ENCODE results near the gene PTPRD.

Gene PTPRD

GRCh38 chr9:9718691-9719090, 894.1 kb downstream of the PTPRD start:
- no peak for TF ChIP-seq REST (IDR thresholded peaks at IDR 0.05; ENCODE audit: insufficient read depth in 1 of 2, low read depth in 2 of 2, low read length in 2 of 2)
- TF ChIP-seq POLR2AphosphoS5 (IDR thresholded peaks at IDR 0.05; ENCODE audit: low read depth, low read length): no peak
- no peak for TF ChIP-seq TAF1 (IDR thresholded peaks at IDR 0.05; ENCODE audit: borderline replicate concordance, insufficient read depth, low read length)
- TF ChIP-seq FOXP2 (optimal IDR thresholded peaks at IDR 0.05; ENCODE audit: borderline replicate concordance, extremely low read depth, extremely low read length, insufficient read depth): no peak
- TF ChIP-seq SIN3A (IDR thresholded peaks at IDR 0.05; ENCODE audit: borderline replicate concordance, insufficient read depth, low read length): no peak

- no peak for TF ChIP-seq TAF1 (IDR thresholded peaks at IDR 0.05; ENCODE audit: borderline replicate concordance, insufficient read depth, low read length)
- TF ChIP-seq SIN3A (IDR thresholded peaks at IDR 0.05; ENCODE audit: borderline replicate concordance, insufficient read depth, low read length): no peak
- no peak for TF ChIP-seq POLR2AphosphoS5 (IDR thresholded peaks at IDR 0.05; ENCODE audit: low read depth, low read length)
- no peak for TF ChIP-seq REST (IDR thresholded peaks at IDR 0.05; ENCODE audit: insufficient read depth in 1 of 2, low read depth in 2 of 2, low read length in 2 of 2)
- TF ChIP-seq FOXP2 (optimal IDR thresholded peaks at IDR 0.05; ENCODE audit: borderline replicate concordance, extremely low read depth, extremely low read length, insufficient read depth): no peak
Observed at GRCh38 chr9:9679433-9679832, 933.4 kb downstream of the PTPRD start.

GRCh38 chr9:9674461-9674860, 938.3 kb downstream of the PTPRD start:
- no peak for TF ChIP-seq TAF1 (IDR thresholded peaks at IDR 0.05; ENCODE audit: borderline replicate concordance, insufficient read depth, low read length)
- TF ChIP-seq FOXP2 (optimal IDR thresholded peaks at IDR 0.05; ENCODE audit: borderline replicate concordance, extremely low read depth, extremely low read length, insufficient read depth): no peak
- TF ChIP-seq REST (IDR thresholded peaks at IDR 0.05; ENCODE audit: insufficient read depth in 1 of 2, low read depth in 2 of 2, low read length in 2 of 2): no peak
- TF ChIP-seq SIN3A (IDR thresholded peaks at IDR 0.05; ENCODE audit: borderline replicate concordance, insufficient read depth, low read length): no peak
- TF ChIP-seq POLR2AphosphoS5 (IDR thresholded peaks at IDR 0.05; ENCODE audit: low read depth, low read length): no peak

GRCh38 chr9:9670454-9670853, 942.3 kb downstream of the PTPRD start:
- TF ChIP-seq SIN3A (IDR thresholded peaks at IDR 0.05; ENCODE audit: borderline replicate concordance, insufficient read depth, low read length): no peak
- no peak for TF ChIP-seq FOXP2 (optimal IDR thresholded peaks at IDR 0.05; ENCODE audit: borderline replicate concordance, extremely low read depth, extremely low read length, insufficient read depth)
- no peak for TF ChIP-seq REST (IDR thresholded peaks at IDR 0.05; ENCODE audit: insufficient read depth in 1 of 2, low read depth in 2 of 2, low read length in 2 of 2)
- TF ChIP-seq POLR2AphosphoS5 (IDR thresholded peaks at IDR 0.05; ENCODE audit: low read depth, low read length): no peak
- TF ChIP-seq TAF1 (IDR thresholded peaks at IDR 0.05; ENCODE audit: borderline replicate concordance, insufficient read depth, low read length): no peak

GRCh38 chr9:9645006-9645405, 967.8 kb downstream of the PTPRD start:
- TF ChIP-seq TAF1 (IDR thresholded peaks at IDR 0.05; ENCODE audit: borderline replicate concordance, insufficient read depth, low read length): no peak
- TF ChIP-seq SIN3A (IDR thresholded peaks at IDR 0.05; ENCODE audit: borderline replicate concordance, insufficient read depth, low read length): no peak
- no peak for TF ChIP-seq POLR2AphosphoS5 (IDR thresholded peaks at IDR 0.05; ENCODE audit: low read depth, low read length)
- no peak for TF ChIP-seq FOXP2 (optimal IDR thresholded peaks at IDR 0.05; ENCODE audit: borderline replicate concordance, extremely low read depth, extremely low read length, insufficient read depth)
- no peak for TF ChIP-seq REST (IDR thresholded peaks at IDR 0.05; ENCODE audit: insufficient read depth in 1 of 2, low read depth in 2 of 2, low read length in 2 of 2)

Measured in PFSK-1 (cell line).